IPS DF 19.7 (cell line): ENCODE results near the gene SMIM14.
"Not testable (repeated sequence)": the region's sequence is repeated elsewhere in the genome, so short reads cannot be mapped to it uniquely, and the experiment has no call there.

Experiments
- DNase-seq: peaks from one replicate; pipeline ENCODE4 v3.0.0-alpha.2; 2013; ENCODE audit warnings: low read depth, low spot score

The SMIM14 gene

GRCh38 chr4:39530682-39531081 lies 108.0 kb downstream of the SMIM14 start:
- DNase-seq, result no peak

- DNase-seq, result no peak
These were observed 109.1 kb downstream of the SMIM14 start for GRCh38 chr4:39529534-39529933.

- no peak for DNase-seq
These were observed 110.6 kb downstream of the SMIM14 start for GRCh38 chr4:39528061-39528465.

- DNase-seq, result peak; percentile 81
These were observed 111.2 kb downstream of the SMIM14 start, which contains the start of gene UGDH for GRCh38 chr4:39527296-39528060. Gene UGDH, minus strand, starts transcription at chr4:39527439. Its CDS starts 5,927 bp downstream, at chr4:39521512.

GRCh38 chr4:39526765-39527295 lies 111.8 kb downstream of the SMIM14 start:
- DNase-seq, result peak; percentile 5

- DNase-seq, result no peak
These were observed 112.6 kb downstream of the SMIM14 start for GRCh38 chr4:39525822-39526690.

- DNase-seq, result no peak
These were observed 114.3 kb downstream of the SMIM14 start for GRCh38 chr4:39524161-39524957.

- no peak for DNase-seq
These were observed 116.6 kb downstream of the SMIM14 start for GRCh38 chr4:39522068-39522467.

- DNase-seq, result no peak
These were observed 117.3 kb downstream of the SMIM14 start for GRCh38 chr4:39521253-39521919.

- no peak for DNase-seq
These were observed 120.2 kb downstream of the SMIM14 start for GRCh38 chr4:39518484-39518883.

- DNase-seq, result no peak
These were observed 122.2 kb downstream of the SMIM14 start for GRCh38 chr4:39516407-39516966.

- not testable (repeated sequence) for DNase-seq
These were observed 122.8 kb downstream of the SMIM14 start for GRCh38 chr4:39515669-39516401.

- no peak for DNase-seq
These were observed 123.7 kb downstream of the SMIM14 start for GRCh38 chr4:39514888-39515401.

- not testable (repeated sequence) for DNase-seq
These were observed 124.4 kb downstream of the SMIM14 start for GRCh38 chr4:39514266-39514665.

GRCh38 chr4:39510348-39510929 lies 128.2 kb downstream of the SMIM14 start:
- no peak for DNase-seq

- no peak for DNase-seq
These were observed 133.1 kb downstream of the SMIM14 start for GRCh38 chr4:39505581-39505980.

- no peak for DNase-seq
These were observed 134.1 kb downstream of the SMIM14 start for GRCh38 chr4:39504538-39504937.

GRCh38 chr4:39502664-39503035 lies 136.0 kb downstream of the SMIM14 start:
- not testable (repeated sequence) for DNase-seq

GRCh38 chr4:39502019-39502663 lies 136.5 kb downstream of the SMIM14 start:
- no peak for DNase-seq
